ENCODE data around the gene SIAE. TPM values are rescaled to one million over a fixed set of nuclear protein-coding genes. Genes with fewer than 3 reads are reported as not detected.

SIAE gene
- total and polyA plus RNA-seq, 2 of the 8 experiments (the other 6 are each of a cell fraction or from before 2014, with no cell fraction given): 2.3 to 3.7 TPM

GRCh38 chr11:124648610-124649009 is 24.9 kb downstream of the SIAE start:
- H3K23me2 ChIP-seq (ENCODE audit: low read depth, low read length): no peaks in the 10 kb centered on the region
- 77% methylated on average over 6 of the region's 6 CpGs; no CpG with 5 or more reads in 1 of the 2 experiments for WGBS, 2 experiments (ENCODE audit: extremely low coverage in 1 of 2, insufficient coverage in 1 of 2, insufficient read length in 1 of 2, insufficient replicate concordance in 2 of 2, low coverage in 1 of 2, low lambda C conversion rate in 2 of 2, missing lambda C conversion rate in 1 of 2)
- no peak overlapping the region for H3K18ac ChIP-seq (ENCODE audit: extremely low read depth, low read length)
- H3K23ac ChIP-seq (ENCODE audit: insufficient read length): no peak overlapping the region
- H4K91ac ChIP-seq (replicated peaks; ENCODE audit: insufficient read length, low read length): no peak overlapping the region
- H3K79me1 ChIP-seq (ENCODE audit: low read depth, low read length): no peaks in the 10 kb centered on the region
- H3K4me1 ChIP-seq (replicated peaks in 1 of 4; ENCODE audit: control insufficient read depth in 3 of 4, insufficient read depth in 4 of 4, low read length in 3 of 4): peaks cover 0 to 4% (median 2%) of the 10 kb centered on the region in 4 experiments; a peak in 3 of 7 replicates
- no peaks in the 10 kb centered on the region for H3K36me3 ChIP-seq (ENCODE audit: control insufficient read depth in 2 of 4, insufficient read depth in 4 of 4, low read length in 3 of 4)
- no peaks in the 10 kb centered on the region for H3K79me2 ChIP-seq (ENCODE audit: control insufficient read depth in 1 of 2, insufficient read depth in 2 of 2, low read length in 2 of 2)
- no peak overlapping the region for H2AFZ ChIP-seq (ENCODE audit: low read length)
- FAIRE-seq (no peak), DNase-seq (ENCODE audit: low read depth in 1 of 2, low spot score in 2 of 2) (no peak)
- H4K8ac ChIP-seq (ENCODE audit: extremely low read depth, insufficient read depth, low read length): no peak overlapping the region
- no peak overlapping the region for H4K5ac ChIP-seq (ENCODE audit: insufficient read length, low read depth, low read length)
- H2BK5ac ChIP-seq (ENCODE audit: low read depth, low read length): no peak overlapping the region
- H3K9ac ChIP-seq (replicated peaks in 1 of 4; ENCODE audit: extremely low read depth in 1 of 4, low read depth in 3 of 4, low read length in 3 of 4): no peak overlapping the region
- H3K4me2 ChIP-seq (ENCODE audit: insufficient read depth in 1 of 2, low read depth in 2 of 2, low read length in 2 of 2): no peak overlapping the region
- CTCF ChIA-PET (ENCODE audit: partially characterized antibody): interaction anchor here (0.6 to 2.7 kb wide), 9 partner anchors 8 to 233 kb away, joined by 3 to 13 read pairs (median 5); partner anchors contain the start of gene ROBO3
- H3K56ac ChIP-seq (replicated peaks; ENCODE audit: insufficient read length, low read depth, low read length): no peak overlapping the region
- H2AK5ac ChIP-seq (ENCODE audit: low read depth, low read length): no peak overlapping the region
- no peak overlapping the region for H2BK120ac ChIP-seq (replicated peaks; ENCODE audit: low read depth, low read length)
- no peaks in the 10 kb centered on the region for H3K27me3 ChIP-seq (replicated peaks in 1 of 4; ENCODE audit: control insufficient read depth in 3 of 4, extremely low read depth in 1 of 4, insufficient read depth in 3 of 4, low read length in 3 of 4)
- H2BK20ac ChIP-seq (ENCODE audit: low read length): no peak overlapping the region
- H2BK12ac ChIP-seq (ENCODE audit: low read depth, low read length): no peak overlapping the region
- TF ChIP-seq CBX8 (IDR thresholded peaks at IDR 0.05; ENCODE audit: borderline replicate concordance, low read depth, low read length): no peak
- TF ChIP-seq JUN (IDR thresholded peaks at IDR 0.05; ENCODE audit: low read depth, low read length): no peak
- TF ChIP-seq HDAC6 (IDR thresholded peaks at IDR 0.05; ENCODE audit: low read depth, low read length): no peak
- TF ChIP-seq NANOG (IDR thresholded peaks at IDR 0.05; ENCODE audit: insufficient read depth, low read depth, low read length, poor library complexity, severe bottlenecking): no peak
- TF ChIP-seq, protein P1, sequence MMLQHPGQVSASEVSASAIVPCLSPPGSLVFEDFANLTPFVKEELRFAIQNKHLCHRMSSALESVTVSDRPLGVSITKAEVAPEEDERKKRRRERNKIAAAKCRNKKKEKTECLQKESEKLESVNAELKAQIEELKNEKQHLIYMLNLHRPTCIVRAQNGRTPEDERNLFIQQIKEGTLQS (IDR thresholded peaks at IDR 0.05; ENCODE audit: insufficient read depth, low read depth, low read length): no peak
- TF ChIP-seq CEBPB (IDR thresholded peaks at IDR 0.05; ENCODE audit: low read depth, low read length): no peak
- no peak for TF ChIP-seq POLR2A (IDR thresholded peaks at IDR 0.05; ENCODE audit: control extremely low read depth in 1 of 2, low read depth in 2 of 2, low read length in 2 of 2)
- no peak for TF ChIP-seq SP2 (IDR thresholded peaks at IDR 0.05; ENCODE audit: low read length)
- no peak overlapping the region for H2BK15ac ChIP-seq (ENCODE audit: low read length)
- H3K27ac ChIP-seq (ENCODE audit: low read depth, low read length): no peak overlapping the region
- no peaks in the 10 kb centered on the region for H3K9me3 ChIP-seq (ENCODE audit: insufficient read depth in 2 of 2, low read depth in 1 of 2, low read length in 1 of 2)
- H4K20me1 ChIP-seq (replicated peaks in 1 of 2; ENCODE audit: control insufficient read depth in 1 of 2, insufficient read depth in 2 of 2, low read length in 2 of 2): no peaks in the 10 kb centered on the region
- no peak overlapping the region for H3K4ac ChIP-seq (replicated peaks; ENCODE audit: insufficient read length, low read depth, low read length)
- no peak overlapping the region for H3K4me3 ChIP-seq (ENCODE audit: extremely low read depth in 1 of 4, insufficient read depth in 2 of 4, low read depth in 3 of 4, low read length in 4 of 4)
- POLR2A ChIA-PET (ENCODE audit: partially characterized antibody): no interaction called here
- H3K14ac ChIP-seq (ENCODE audit: insufficient read length): no peak overlapping the region
